ENCODE measurements around the gene ACAP1. TPM values are rescaled to one million over a fixed set of nuclear protein-coding genes. Genes with fewer than 3 reads are reported as not detected.

Gene ACAP1
- total RNA-seq, 1 experiment from 2014 or later, result 8.8 TPM

DNA sequence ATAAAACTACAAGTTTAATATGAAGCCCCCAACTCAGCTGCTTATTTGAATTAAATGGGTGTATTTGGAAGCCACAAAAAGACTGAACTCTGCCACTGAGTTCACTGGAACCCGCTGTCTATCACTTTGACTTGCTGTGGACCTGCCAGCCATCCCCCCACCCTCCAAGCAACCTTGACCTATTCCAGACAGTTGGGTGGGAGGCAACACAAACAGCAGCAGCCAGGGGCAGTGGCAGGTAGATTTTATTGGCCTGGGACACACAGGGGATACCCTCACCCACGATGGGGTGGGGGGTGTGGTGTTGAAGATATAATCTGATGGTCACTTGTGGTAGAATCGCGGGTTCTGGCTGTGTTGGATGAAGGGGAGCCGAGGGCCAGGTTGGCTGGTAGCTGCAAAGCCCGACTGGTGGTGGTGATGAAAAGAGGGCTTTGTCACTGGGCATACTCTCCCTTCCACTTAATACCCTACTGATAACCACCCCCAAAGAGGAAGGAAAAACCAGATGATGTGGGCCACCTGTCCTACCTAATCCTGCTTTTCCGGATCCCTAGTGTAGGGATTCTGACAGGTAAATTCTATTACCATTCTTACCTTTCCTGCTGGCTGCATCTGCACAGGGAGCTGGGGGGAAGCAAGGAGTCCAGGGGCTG, 23.8 kb upstream of the ACAP1 start:
- H3K79me2 ChIP-seq (ENCODE audit: insufficient read depth, low read length), result peaks cover 72% of the 10 kb centered on the region
- ChIA-PET POLR2A (interaction anchor here (1.1 to 2.3 kb wide), 4 partner anchors 17 to 91 kb away, joined by 3 to 11 read pairs (median 5); partner anchors contain the start of genes ACAP1, NEURL4, SLC2A4 and TMEM256), RAD21 (ENCODE audit: low non-redundant PET in 1 of 2, low total read pairs in 2 of 2, uncharacterized antibody in 2 of 2, unreplicated experiment in 2 of 2) (no interaction called here), CTCF (interaction anchor here (1.1 to 2.2 kb wide), 5 partner anchors 16 to 260 kb away, joined by 3 to 7 read pairs (median 3); no protein-coding TSS in a partner anchor)
- H3K27me3 ChIP-seq (ENCODE audit: insufficient read depth, low read length), result no peaks in the 10 kb centered on the region
- ATAC-seq (no peak), DNase-seq (ENCODE audit: low read depth, low spot score) (no peak)
- H3K4me1 ChIP-seq (ENCODE audit: control insufficient read depth in 1 of 2, insufficient read depth in 2 of 2, low read length in 2 of 2), result peaks cover 32 to 63% of the 10 kb centered on the region in 2 experiments
- BruUV-seq (replicated peaks), result no TSS peak
- intact Hi-C loops (cut with micrococcal nuclease), result no loop called here
- H3K9me2 ChIP-seq (ENCODE audit: insufficient read depth), result no peaks in the 10 kb centered on the region
- no peaks in the 10 kb centered on the region for H3K9me3 ChIP-seq (ENCODE audit: control insufficient read depth in 1 of 2, insufficient read depth in 1 of 2, low read depth in 1 of 2, low read length in 2 of 2)
- peaks cover 36% of the 10 kb centered on the region for H4K20me1 ChIP-seq (ENCODE audit: insufficient read depth)
- H3K4me2 ChIP-seq (ENCODE audit: low read length), result peak overlapping the region; percentile 96
- peak overlapping the region in 1 of 2 experiments; percentile 96; a peak in 1 of 4 replicates for H3K4me3 ChIP-seq (replicated peaks in 1 of 2; ENCODE audit: low read depth in 1 of 2, low read length in 2 of 2)
- H3K9ac ChIP-seq (ENCODE audit: low read length), result peak overlapping the region; percentile 90; the same call in 1 of the 2 replicates
- TF ChIP-seq POLR2AphosphoS5 (IDR thresholded peaks at IDR 0.05; ENCODE audit: low read depth, low read length), result peak; percentile 10; the same call in 1 of the 2 replicates
- TF ChIP-seq SRF (IDR thresholded peaks at IDR 0.05; ENCODE audit: low read depth), result no peak
- no peak for TF ChIP-seq FOSL1 (IDR thresholded peaks at IDR 0.05; ENCODE audit: low read depth)
- peaks cover 35 to 50% of the 10 kb centered on the region in 2 experiments for H3K36me3 ChIP-seq (ENCODE audit: control insufficient read depth in 1 of 2, insufficient read depth in 2 of 2, low read length in 2 of 2)
- H2AFZ ChIP-seq (ENCODE audit: low read depth, low read length, poor library complexity, severe bottlenecking), result no peak overlapping the region
- peak overlapping the region; percentile 93 for H3K27ac ChIP-seq (ENCODE audit: low read depth, low read length)

- Histone ChIP-seq H3K9ac (ENCODE audit: low read length) (peak overlapping the region; percentile 90), H3K4me1 (ENCODE audit: control insufficient read depth in 1 of 2, insufficient read depth in 2 of 2, low read length in 2 of 2) (peaks cover 32 to 63% of the 10 kb centered on the region in 2 experiments), H3K9me2 (ENCODE audit: insufficient read depth) (no peaks in the 10 kb centered on the region), H3K9me3 (ENCODE audit: control insufficient read depth in 1 of 2, insufficient read depth in 1 of 2, low read depth in 1 of 2, low read length in 2 of 2) (no peaks in the 10 kb centered on the region), H3K79me2 (ENCODE audit: insufficient read depth, low read length) (peaks cover 65% of the 10 kb centered on the region), H2AFZ (ENCODE audit: low read depth, low read length, poor library complexity, severe bottlenecking) (no peak overlapping the region), H3K36me3 (ENCODE audit: control insufficient read depth in 1 of 2, insufficient read depth in 2 of 2, low read length in 2 of 2) (peaks cover 35 to 56% of the 10 kb centered on the region in 2 experiments), H3K4me2 (ENCODE audit: low read length) (peak overlapping the region; percentile 96), H3K27ac (ENCODE audit: low read depth, low read length) (peak overlapping the region; percentile 93), H3K27me3 (ENCODE audit: insufficient read depth, low read length) (no peaks in the 10 kb centered on the region), H3K4me3 (replicated peaks in 1 of 2; ENCODE audit: low read depth in 1 of 2, low read length in 2 of 2) (peak overlapping the region; percentile 81 to 96), H4K20me1 (ENCODE audit: insufficient read depth) (peaks cover 36% of the 10 kb centered on the region)
- TF ChIP-seq JUND (IDR thresholded peaks at IDR 0.05) (no peak), ZFX (IDR thresholded peaks at IDR 0.05) (no peak), POLR2A (IDR thresholded peaks at IDR 0.05; ENCODE audit: borderline replicate concordance, extremely low read depth, insufficient read depth, insufficient read length) (no peak), POLR2AphosphoS5 (IDR thresholded peaks at IDR 0.05; ENCODE audit: low read depth, low read length) (peak; percentile 30; the same call in 1 of the 2 replicates), ZNF274 (IDR thresholded peaks at IDR 0.05; ENCODE audit: low read depth, low read length) (no peak), ELF1 (IDR thresholded peaks at IDR 0.05; ENCODE audit: borderline replicate concordance, low read depth) (no peak)
- TF ChIP-seq, protein P1, sequence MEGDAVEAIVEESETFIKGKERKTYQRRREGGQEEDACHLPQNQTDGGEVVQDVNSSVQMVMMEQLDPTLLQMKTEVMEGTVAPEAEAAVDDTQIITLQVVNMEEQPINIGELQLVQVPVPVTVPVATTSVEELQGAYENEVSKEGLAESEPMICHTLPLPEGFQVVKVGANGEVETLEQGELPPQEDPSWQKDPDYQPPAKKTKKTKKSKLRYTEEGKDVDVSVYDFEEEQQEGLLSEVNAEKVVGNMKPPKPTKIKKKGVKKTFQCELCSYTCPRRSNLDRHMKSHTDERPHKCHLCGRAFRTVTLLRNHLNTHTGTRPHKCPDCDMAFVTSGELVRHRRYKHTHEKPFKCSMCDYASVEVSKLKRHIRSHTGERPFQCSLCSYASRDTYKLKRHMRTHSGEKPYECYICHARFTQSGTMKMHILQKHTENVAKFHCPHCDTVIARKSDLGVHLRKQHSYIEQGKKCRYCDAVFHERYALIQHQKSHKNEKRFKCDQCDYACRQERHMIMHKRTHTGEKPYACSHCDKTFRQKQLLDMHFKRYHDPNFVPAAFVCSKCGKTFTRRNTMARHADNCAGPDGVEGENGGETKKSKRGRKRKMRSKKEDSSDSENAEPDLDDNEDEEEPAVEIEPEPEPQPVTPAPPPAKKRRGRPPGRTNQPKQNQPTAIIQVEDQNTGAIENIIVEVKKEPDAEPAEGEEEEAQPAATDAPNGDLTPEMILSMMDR (IDR thresholded peaks at IDR 0.05 in 2 of 3, conservative IDR thresholded peaks at IDR 0.05 in 1 of 3; ENCODE audit: borderline replicate concordance in 1 of 3, insufficient read depth in 1 of 3, low read depth in 2 of 3, low read length in 2 of 3), result peak in 2 of 3 experiments; percentile 49 to 58; a peak in 4 of 6 replicates
- ATAC-seq, result peak; percentile 55
- RAD21 ChIA-PET (ENCODE audit: low non-redundant PET in 1 of 2, low total read pairs in 2 of 2, uncharacterized antibody in 2 of 2, unreplicated experiment in 2 of 2), result no interaction called here
- intact Hi-C loops (cut with micrococcal nuclease), result no loop called here
- no peak for DNase-seq (ENCODE audit: low read depth, low spot score)
- BruUV-seq (replicated peaks), result no TSS peak
- POLR2A ChIA-PET, result interaction anchor here (1.0 to 2.3 kb wide), 7 partner anchors 17 to 91 kb away, joined by 3 to 11 read pairs (median 4); partner anchors contain the start of genes ACAP1, GABARAP, NEURL4 and PHF23
- CTCF ChIA-PET, result interaction anchor here (0.7 to 2.2 kb wide), 6 partner anchors 16 to 261 kb away, joined by 3 to 7 read pairs (median 3); partner anchors contain the start of gene SLC2A4
Observed at GRCh38 chr17:7313088-7313889, 23.0 kb upstream of the ACAP1 start.

Measured in HCT116 (cell line).